ENCODE results near the gene SIT1. TPM values are rescaled to one million over a fixed set of nuclear protein-coding genes. Genes with fewer than 3 reads are reported as not detected.

Gene SIT1
- total RNA-seq, 4 donors from 2014 or later, result 0.63 to 3.8 (median 0.95) TPM

- Histone ChIP-seq H3K27me3 (no peaks in the 10 kb centered on the region), H3K4me1 (peaks cover 9 to 11% of the 10 kb centered on the region in 2 donors)
These were observed 15.8 kb upstream of the SIT1 start for GRCh38 chr9:35666549-35666948.

GRCh38 chr9:35666045-35666444, 15.3 kb upstream of the SIT1 start:
- intact Hi-C loops (cut with DNase I), result no loop called here
- TF ChIP-seq CTCF (IDR thresholded peaks at IDR 0.05) (no peak), POLR2A (IDR thresholded peaks at IDR 0.05) (no peak)
- Histone ChIP-seq H3K4me3 (replicated peaks in 1 of 3) (no peak overlapping the region), H3K27me3 (no peaks in the 10 kb centered on the region), H3K27ac (no peak overlapping the region), H3K4me1 (peaks cover 9 to 11% of the 10 kb centered on the region in 2 donors), H3K36me3 (peaks cover 0 to under 1% of the 10 kb centered on the region in 2 donors), H3K9me3 (no peaks in the 10 kb centered on the region)
- DNase-seq, result peak in 1 of 2 donors; percentile 39
- 58 to 67% methylated on average over 1 of the region's 1 CpG for WGBS, 2 donors

More at GRCh38 chr9:35666549-35666948, 15.8 kb upstream of the SIT1 start:
- intact Hi-C loops (cut with DNase I), result no loop called here
- WGBS, 2 donors, result 91% methylated on average over 5 of the region's 5 CpGs
- TF ChIP-seq POLR2A (IDR thresholded peaks at IDR 0.05) (no peak), CTCF (IDR thresholded peaks at IDR 0.05) (no peak)
- Histone ChIP-seq H3K4me3 (replicated peaks in 1 of 3) (no peak overlapping the region), H3K9me3 (no peaks in the 10 kb centered on the region), H3K27ac (no peak overlapping the region), H3K36me3 (no peaks in the 10 kb centered on the region)
- DNase-seq, result no peak

GRCh38 chr9:35665471-35665818, 14.7 kb upstream of the SIT1 start:
- 41 to 43% methylated on average over 5 of the region's 5 CpGs for WGBS, 2 donors
- intact Hi-C loops (cut with DNase I), result no loop called here
- DNase-seq, result no peak
- Histone ChIP-seq H3K27ac (no peak overlapping the region), H3K27me3 (no peaks in the 10 kb centered on the region), H3K4me3 (replicated peaks in 1 of 3) (peak overlapping the region in 2 of 3 donors; percentile 31 to 41), H3K4me1 (peaks cover 9 to 14% of the 10 kb centered on the region in 2 donors), H3K36me3 (peaks cover 0 to 4% of the 10 kb centered on the region in 2 donors), H3K9me3 (no peaks in the 10 kb centered on the region)
- TF ChIP-seq CTCF (IDR thresholded peaks at IDR 0.05) (no peak), POLR2A (IDR thresholded peaks at IDR 0.05) (no peak)

- Histone ChIP-seq H3K27me3 (no peaks in the 10 kb centered on the region), H3K27ac (peak within 1 kb of the TSS in 1 of 3 donors; percentile 15), H3K36me3 (peaks cover 0 to 4% of the 10 kb centered on the region in 2 donors), H3K9me3 (no peaks in the 10 kb centered on the region), H3K4me3 (replicated peaks in 1 of 3) (peak within 1 kb of the TSS; percentile 31 to 41 (median 38)), H3K4me1 (peaks cover 9 to 21% of the 10 kb centered on the region in 2 donors)
- intact Hi-C loops (cut with DNase I), result no loop called here
- peak; percentile 74 to 78 for DNase-seq
- 26 to 31% methylated on average over 13 to 16 of the region's 58 CpGs for WGBS, 2 donors
- peak in 1 of 2 donors; percentile 53 for TF ChIP-seq POLR2A (IDR thresholded peaks at IDR 0.05)
- peak in 1 of 6 experiments; percentile 17 for TF ChIP-seq CTCF (IDR thresholded peaks at IDR 0.05)
These were observed 14.1 kb upstream of the SIT1 start, which contains the start of gene ARHGEF39 for GRCh38 chr9:35664531-35665470. ARHGEF39 (minus strand) TSS chr9:35665195; CDS start chr9:35665169, 26 bp downstream.

GRCh38 chr9:35662437-35662836, 11.7 kb upstream of the SIT1 start:
- DNase-seq, result no peak
- WGBS, 2 donors, result 95 to 100% methylated on average over 7 of the region's 7 CpGs
- H3K4me3 ChIP-seq (replicated peaks in 1 of 3), result no peak overlapping the region
- H3K4me1 ChIP-seq, result peaks cover 16 to 26% of the 10 kb centered on the region in 2 donors
- no peaks in the 10 kb centered on the region for H3K27me3 ChIP-seq
- H3K36me3 ChIP-seq, result peaks cover 0 to 4% of the 10 kb centered on the region in 2 donors
- H3K27ac ChIP-seq, result no peak overlapping the region
- intact Hi-C loops (cut with DNase I), result no loop called here
- TF ChIP-seq POLR2A (IDR thresholded peaks at IDR 0.05) (no peak), CTCF (IDR thresholded peaks at IDR 0.05) (no peak)
- no peaks in the 10 kb centered on the region for H3K9me3 ChIP-seq
